ENCODE data around the gene TMEM181. TPM values are rescaled to one million over a fixed set of nuclear protein-coding genes. Genes with fewer than 3 reads are reported as not detected.

TMEM181 gene
- total RNA-seq, 1 donor from 2014 or later: 26.3 TPM

DNA sequence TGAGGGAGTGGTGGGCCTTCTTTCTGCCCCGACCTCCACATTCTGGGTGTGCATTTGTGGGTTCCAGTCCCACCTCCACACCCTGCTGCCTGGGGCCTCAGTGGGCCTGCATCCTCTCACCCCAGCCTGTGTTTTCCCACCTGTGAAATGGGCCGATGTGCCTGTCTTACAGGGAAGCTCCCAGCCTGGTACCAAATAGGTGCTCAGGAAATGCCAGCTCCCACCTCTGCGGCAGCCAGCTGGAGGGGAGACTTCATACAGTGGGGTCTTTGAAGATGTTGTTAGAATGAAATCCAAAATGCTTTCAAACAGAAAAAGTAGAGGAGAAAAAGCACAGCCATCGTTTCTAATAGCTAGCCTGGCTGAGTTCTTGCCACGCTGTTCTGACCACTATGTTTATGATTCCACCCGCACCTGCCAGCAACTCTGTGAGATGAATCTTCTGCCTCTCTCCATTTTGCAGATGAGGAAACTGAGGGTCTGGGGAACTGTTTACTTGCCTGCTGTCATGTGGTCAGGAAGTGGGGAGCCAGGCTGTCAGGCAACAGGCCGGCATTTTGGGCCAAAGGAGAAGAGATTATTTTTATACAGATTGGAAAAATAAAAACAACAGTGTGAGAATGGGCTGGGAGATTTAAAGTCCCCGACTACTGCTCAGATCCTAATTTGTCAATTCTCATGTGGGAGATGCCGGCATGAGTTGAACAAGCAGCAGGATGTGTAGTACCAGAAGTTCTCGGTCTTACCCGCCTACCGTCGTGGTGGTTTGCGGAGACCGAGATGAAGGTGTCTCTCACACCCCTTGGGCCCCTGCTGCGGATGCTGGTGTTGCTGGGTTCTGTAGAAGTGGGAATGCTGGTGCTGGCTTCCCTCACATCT, 4.6 kb downstream of the TMEM181 start:
- no peak for DNase-seq

DNA sequence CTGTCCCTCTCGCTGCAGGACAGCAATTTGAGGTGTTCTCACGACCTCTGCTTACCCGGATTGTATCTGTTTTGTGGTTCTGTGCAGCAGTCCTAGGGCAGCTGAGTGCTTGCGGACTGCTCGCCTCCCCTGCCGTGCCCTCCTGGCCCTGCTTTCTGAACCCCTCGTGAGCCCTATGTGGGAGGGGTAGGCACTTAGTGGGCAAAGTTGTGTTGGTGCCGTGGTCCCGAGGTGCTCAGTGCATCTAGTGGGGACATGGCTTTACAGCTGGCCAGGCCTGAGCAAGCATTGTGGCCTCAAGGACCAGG, 5.2 kb downstream of the TMEM181 start:
- DNase-seq: no peak

DNA sequence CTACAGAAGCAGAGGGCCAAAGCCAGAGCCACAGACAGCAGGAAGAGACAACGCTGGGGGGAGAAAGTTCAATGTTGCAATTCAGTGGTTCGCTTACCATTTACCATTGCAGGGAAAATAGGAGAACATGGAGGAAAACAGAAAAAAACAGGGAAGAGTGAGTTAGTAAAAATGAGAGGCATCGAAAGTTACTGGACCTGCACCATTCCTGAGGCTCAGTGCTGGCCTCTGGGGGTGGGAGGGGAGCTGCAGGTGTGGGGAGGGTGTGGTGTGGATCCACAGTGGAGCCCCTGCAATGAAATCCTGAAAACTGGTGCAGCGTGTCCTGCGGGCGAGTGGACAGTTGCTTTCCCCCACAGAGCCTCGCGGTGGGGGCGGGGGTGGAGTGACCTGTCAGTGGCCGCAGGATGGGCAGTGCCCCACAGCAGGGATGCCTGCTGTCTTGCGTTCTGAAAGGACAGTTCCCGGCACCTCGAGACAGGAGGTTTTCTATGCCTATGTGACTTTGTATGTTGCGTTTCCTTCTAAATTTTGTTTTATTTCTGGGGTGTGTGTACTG, 5.7 kb downstream of the TMEM181 start:
- DNase-seq: no peak

DNA sequence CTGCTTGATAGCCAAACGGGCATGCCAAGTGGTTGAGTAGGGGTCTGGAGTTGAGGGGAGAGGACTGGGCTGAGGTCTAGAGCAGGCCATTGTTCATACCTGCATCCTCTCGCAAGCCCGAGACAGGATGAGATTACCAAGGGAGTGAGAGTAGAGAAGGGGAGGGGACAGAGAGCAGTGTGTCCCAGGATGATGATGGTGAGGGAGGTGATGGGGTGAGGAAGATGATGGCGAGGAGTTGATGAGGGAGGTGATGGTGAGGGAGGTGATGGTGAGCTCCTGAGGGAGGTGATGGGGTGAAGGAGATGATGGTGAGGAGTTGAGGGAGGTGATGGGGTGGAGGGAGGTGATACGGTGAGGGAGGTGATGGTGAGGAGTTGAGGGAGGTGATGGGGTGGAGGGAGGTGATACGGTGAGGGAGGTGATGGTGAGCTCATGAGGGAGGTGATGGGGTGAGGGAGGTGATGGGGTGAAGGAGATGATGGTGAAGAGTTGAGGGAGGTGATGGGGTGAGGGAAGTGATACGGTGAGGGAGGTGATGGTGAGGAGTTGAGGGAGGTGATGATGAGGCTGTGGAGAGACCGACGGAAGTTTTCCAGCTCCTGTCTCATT, 6.4 kb downstream of the TMEM181 start:
- no peak for DNase-seq

DNA sequence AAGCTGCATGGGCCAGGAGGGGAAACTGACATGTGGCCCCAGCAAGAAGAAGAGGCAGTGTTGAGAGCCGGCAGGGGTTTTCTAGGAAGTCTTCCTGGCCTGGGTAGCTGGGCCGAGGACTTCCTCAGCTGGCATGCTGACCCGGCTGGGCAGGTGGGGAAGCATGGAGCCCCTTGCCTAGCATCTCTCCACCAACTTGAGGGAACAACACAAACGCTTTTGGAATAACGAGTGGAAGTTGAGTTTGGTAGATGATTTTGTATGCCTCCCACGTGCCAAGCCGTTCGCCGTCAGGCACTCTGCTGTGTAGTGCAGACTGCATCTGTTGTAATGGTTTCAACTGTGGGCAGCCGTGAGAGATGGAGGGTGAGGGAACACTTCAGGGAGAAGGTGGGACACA, 7.3 kb downstream of the TMEM181 start:
- no peak for DNase-seq

DNA sequence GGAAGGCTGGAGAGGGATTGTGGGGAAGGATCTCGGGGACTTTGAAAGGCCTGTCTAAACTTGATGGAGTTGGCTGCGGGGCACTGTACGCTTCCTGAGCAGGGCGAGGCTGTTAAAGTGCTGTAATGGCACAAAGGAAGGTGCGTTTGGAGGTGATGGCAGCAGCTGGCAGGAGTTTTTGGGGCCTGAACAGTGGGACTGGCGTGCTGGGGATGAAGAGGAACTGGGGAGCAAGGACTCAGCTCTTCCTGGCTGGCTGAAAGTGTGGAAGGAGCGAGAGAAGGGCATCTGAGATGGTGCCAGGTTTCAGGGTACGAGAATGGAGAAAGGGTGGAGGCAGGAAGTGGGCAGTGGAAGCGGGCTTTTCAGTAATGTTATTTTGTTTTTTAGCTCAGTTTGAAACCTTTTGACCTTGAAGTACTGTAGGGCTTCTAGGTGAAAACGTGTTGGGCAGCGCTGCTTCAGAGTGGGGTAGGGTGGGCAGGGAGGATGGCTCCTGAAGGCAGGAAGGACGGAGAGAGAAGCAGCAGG, 8.0 kb downstream of the TMEM181 start:
- no peak for DNase-seq

DNA sequence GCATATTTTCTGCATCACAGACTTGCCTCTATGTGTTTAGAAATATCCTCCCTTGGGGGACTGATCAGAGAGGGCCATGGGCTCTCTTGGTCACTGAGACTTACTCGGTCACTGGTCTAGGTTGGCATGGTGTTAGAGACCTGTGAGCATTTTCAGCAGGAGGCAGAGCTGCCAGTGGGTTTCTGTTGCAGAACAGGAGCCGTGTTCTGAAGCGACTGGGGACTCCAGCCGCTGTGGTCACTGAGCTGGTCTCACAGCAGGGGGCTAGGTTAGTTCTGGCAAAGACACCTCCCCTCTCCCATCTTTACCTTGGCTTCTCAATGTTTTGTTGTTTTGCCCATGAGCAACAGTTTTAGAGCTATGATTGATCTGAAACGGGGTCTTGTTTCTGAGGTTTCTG, 8.7 kb downstream of the TMEM181 start:
- DNase-seq: no peak

DNA sequence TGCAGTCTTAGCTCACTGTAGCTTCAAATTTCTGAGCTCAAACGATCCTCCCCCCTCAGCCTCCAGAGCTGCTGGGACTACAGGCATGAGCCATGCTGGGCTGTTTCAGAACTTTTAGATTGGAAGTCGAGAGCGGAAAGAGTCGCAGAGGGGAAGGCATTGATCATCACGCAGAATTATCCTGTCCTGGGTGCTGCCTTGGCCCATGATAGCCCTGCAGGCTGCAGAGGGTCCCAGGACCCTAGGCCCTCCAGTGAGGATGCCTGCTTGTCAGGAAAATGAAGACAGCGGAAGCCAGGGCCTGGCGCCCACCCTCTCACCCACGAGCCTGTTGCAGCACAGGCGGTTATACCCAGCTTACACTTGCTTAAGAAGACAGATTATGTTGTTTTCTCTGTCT, 9.1 kb downstream of the TMEM181 start:
- no peak for DNase-seq

DNA sequence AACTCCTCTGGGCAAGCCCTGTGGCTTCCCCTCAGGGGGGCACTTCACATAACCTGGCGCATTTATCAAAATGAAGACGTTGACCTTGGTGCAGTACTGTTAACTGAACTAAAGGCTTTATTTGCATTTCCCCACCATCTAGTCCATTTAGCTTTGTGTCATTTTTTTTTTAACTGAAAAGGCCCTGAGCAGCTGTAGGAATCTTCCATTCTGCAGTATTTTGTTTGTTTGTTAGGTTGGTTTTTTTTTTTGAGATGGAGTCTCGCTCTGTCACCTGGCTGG, 10.7 kb downstream of the TMEM181 start:
- DNase-seq: no peak

DNA sequence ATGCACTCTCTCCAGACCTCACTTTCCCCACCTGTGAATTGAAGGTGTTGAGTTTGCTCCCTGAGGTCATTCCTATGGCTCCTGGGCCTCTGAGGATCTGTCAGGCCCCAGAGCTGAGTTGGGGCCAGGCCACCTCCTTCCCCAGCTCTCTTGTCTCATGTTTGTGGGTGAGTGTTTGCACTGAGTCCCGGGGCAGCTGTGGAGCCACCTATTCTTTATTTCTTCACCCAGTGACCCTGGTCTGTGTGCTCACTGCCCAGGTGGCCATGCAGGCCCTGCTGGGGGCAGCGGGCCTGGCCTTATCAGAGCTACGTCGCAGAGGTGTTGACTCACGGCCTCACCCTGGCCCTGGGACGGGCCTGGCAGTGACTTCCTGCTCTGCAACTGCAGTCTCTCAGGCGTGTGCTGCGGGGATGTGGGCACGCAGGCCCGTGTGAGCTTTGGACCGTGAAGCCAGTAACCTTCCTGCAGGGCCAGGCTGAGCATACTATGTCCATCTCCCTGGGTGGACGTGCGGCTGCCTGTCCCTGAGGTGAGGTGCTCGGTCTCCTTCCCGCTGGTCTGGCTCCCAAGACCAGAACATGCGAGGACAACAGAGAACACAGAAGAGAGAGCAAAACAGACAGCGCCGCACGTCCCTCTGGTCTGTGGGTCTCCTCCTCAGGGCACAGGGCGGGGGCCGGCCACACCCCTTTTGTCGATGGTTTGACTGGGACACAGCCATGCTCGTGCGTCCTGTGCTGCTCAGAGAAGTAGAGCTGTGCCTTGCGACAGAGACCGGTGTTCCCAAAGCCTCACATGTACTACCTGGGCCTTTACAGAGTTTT, 12.1 kb downstream of the TMEM181 start:
- no peak for DNase-seq

DNA sequence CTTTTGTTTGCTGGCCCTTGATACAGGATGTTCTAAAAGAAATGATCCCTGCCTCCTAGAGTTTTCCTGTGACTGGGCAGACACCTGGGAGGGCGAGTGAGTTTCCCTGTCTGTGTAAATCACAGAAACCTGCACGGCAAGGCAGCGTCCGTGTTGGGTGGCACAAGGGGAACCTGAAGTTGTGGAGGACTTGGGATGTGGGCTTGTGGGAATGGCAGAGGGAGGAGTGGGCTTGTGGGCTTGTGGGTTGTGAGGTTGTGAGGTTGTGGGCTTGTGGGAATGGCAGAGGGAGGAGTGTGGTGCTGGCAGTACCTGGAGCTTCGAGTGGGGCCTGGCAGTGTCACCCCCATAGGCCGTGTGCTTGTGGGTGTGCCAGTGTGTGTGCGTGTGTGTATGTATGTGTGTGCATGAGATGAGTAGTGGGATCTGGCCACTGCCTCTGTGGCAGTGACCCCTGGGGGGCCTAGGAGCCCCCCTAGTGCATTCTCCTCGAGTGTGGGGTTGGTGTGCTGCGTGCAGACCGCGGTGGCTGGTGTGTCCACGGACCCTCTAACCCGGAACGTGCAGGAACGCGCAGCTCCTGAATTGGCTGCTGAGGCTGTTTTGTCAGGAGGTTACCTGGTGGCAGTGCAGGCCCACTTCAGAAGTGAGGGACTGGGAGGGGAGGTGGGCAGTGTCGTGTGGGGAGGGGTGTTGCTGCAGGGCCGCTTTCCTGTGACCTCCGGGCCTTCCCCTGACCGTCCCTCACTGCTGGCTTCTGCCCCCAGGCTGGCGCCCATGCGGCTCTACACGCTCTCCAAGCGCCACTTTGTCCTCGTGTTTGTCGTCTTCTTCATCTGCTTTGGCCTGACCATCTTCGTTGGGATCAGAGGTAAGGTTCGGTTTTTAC, 13.0 kb downstream of the TMEM181 start:
- no peak for DNase-seq

DNA sequence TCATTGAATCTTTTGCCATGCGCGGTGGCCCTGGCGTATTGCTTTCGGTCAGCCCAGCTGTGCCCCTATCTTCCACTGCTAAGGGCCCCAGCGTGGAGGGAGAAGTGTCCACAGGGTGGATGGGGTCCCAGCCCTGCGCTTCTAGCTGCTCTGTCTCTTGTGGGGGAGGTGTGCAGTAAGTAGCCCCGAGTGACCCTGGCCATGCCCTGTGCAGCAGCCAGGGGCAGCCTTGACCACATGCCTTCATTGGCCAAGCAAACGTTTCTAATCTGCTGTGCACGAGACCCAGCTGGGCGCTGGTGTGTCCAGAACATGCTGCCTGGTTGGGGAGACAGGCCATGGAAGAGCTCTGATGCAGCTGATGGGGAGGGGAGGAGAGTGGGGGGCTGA, 13.6 kb downstream of the TMEM181 start:
- no peak for DNase-seq

DNA sequence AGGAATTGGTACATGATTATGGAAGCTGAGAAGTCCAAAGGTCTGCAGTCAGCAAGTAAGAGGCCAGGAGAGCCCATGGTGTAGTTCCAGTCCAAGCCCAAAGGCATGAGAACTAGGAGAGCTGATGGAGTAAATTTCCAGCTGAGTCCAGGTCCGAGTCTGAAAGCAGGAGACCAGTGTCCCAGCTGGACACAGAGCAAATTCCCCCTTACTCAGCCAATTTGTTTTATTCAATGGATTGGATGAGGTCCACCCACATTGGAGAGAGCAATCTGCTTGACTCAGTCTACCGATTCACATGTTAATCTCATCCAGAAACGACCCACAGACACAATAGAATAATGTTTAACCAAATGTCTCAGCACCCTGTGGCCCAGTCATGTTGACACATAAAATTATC, 14.9 kb downstream of the TMEM181 start:
- no peak for DNase-seq

DNA sequence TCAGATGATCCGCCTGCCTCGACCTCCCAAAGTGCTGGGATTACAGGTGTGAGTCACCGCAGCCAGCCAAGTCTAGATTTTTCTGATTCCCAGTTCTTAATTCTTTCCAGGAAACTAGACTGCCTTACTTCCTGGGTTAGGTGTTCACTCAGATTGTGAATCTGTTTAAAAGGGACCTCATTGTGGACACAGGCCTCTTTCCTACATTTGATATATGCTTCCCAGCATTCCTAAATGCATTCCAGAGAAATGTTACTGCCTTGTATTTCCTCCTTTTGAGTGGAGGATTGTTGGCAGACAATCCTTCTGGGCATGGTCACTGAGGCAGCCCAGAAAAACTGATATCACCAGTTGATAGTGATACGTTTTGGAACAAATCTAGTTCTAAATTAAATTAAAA, 15.7 kb downstream of the TMEM181 start:
- DNase-seq: no peak

DNA sequence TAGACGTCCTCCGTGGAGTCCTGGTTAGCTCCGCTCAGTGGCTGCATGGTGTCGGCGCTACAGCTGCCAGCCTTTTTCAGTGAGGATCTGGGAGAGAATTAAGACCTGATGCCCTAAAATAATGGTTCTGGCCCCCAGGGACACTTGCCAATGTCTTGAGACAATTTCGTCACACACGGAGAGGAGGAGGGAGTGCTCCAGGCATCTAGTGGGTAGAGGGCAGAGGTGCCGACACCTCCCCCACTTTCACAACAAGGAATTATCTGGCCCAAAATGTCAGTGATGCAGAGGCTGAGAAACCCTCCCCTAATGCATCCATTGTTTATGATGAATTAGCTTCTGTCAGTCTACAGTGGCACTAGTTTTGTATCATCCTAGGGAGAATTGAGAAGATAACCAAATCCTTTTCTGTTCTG, 24.4 kb downstream of the TMEM181 start:
- no peak for DNase-seq

DNA sequence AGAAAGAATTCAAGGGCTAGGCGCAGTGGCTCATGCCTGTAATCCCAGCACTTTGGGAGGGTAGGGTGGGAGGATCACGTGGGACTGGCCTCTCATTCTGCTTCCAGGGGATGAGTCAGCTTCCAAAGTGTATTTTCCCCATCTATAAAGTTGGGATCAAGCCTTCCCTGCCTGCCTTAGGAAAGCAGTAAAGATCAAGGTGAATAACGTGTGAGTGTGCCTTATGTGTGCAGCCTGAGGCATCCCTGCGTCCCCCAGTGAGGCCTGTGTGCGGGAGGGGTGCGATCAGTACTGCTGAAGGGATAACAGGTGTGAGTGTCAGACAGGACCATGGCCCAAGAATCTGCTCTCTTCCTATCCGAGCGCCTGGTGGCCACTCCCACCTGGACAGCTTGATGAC, 26.8 kb downstream of the TMEM181 start:
- DNase-seq: no peak

DNA sequence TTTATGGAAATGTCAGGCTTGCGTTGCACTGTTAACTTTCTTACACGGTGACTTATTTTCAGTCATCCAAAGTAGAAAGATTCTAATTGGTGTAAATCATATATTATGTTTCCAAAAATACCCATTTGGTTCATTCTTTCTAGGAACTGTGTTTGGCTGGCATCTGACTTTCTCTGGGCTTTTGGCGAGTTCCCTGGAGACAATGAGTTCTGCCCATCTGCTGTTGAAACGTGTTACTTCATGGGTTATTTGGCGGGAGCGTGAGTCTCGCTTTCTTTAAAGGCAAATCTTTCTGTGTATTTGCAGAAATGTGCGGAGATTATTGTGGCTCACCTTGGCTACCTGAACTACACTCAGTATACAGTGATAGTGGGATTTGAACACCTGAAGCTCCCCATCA, 29.5 kb downstream of the TMEM181 start:
- no peak for DNase-seq

DNA sequence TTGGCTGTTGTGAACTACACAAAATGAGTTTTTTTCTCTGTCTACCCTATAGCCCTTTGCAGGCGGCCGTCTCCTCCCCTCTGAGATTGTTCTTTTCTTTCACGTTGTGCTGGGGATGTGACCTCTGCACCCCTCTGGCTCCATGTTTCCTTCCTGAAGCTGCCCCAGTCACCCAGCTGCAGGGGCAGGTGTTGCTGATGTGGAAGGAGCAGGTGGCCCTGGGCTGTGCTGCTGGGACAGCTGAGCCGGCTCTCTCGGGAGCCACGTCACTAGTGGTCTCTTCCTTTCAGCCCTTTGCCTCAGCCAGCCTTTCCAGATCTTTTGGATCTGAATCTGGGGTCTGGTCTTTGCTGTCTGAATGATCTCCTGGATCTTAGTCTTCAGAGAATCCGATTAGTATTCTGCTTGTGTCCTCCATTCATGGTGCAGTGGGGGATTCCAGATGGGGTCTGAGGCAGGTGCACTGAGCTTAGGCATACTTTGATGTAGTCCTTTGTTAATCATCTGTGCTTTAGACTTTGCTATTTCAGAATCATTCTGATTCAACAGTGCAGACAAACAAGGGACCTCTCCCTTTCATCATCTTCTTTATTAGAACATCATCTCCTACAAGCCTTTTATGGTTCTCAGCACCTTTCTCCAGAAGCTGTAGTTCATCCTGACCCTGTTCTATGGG, 31.4 kb downstream of the TMEM181 start:
- DNase-seq: peak; percentile 38

DNA sequence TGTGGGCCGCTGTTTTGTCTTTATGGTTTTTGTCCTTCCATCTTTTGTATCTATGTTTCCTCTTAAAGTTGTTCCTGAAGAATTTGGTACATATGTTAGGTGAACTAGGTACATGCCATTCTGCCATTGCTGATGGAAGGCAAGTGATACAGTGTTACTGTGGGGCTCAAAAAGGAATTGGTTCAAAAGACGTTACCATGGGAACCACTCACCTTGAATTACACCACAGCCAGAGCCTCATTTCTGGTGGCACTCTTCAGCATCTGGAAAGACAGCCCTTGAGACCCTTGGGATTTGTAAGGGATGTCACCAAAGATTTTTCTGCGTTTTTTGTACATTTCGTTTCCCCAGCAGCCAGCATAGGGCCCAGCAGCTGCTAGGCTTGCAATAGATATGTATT, 31.9 kb downstream of the TMEM181 start:
- DNase-seq: no peak

DNA sequence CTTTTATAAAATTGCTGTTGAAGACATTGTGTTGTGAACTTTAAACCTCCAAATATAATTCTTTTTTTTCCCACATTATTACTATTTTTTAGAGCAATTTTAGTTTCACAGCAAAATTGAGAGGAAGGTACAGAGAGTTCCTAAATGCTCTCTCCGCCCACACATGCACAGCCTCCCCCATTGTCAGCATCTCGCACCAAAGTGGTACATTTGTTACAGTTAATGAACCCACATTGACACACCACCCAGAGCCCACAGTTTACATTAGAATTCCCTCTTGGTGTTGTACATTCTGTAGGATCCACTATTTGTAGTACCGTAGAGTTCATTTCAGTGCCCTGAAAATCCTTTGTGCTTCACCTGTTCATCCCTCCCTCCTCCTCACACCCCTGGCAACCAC, 33.8 kb downstream of the TMEM181 start:
- no peak for DNase-seq

DNA sequence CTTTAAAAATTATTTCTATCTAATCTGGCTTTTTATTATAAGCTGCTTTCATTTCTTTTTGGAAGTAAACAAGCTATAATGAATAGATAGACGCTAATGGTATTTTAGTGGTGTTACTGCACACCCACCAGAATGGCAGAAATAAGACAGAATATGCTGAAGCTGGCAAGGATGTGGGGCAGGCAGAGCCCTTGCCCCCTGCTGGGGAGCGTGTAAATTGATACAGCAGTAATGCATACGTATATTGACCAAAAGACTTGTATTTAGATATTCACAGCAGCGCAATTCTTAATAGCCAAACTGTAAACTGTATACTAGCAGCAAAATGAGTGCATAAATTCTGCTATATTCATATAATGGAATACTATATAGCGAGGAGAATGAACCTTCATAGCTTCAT, 35.3 kb downstream of the TMEM181 start:
- no peak for DNase-seq
